Superior temporal gyrus (tissue), 1 donor: ENCODE data around the gene SEL1L3.

ENCODE experiments used
- DNase-seq: peaks from one replicate; pipeline ENCODE4 v3.0.0-alpha.2; 2016; ENCODE audit errors: extremely low spot score

SEL1L3 gene

GRCh38 chr4:25817059-25817681 is 45.6 kb downstream of the SEL1L3 start:
- DNase-seq: peak; percentile 55

- DNase-seq: no peak
These were observed 46.2 kb downstream of the SEL1L3 start for GRCh38 chr4:25816591-25817058.

GRCh38 chr4:25815586-25815985 is 47.2 kb downstream of the SEL1L3 start:
- DNase-seq: no peak

- DNase-seq: no peak
These were observed 48.3 kb downstream of the SEL1L3 start for GRCh38 chr4:25814301-25815136.

- no peak for DNase-seq
These were observed 49.2 kb downstream of the SEL1L3 start for GRCh38 chr4:25813448-25814106.

GRCh38 chr4:25811841-25812240 is 50.9 kb downstream of the SEL1L3 start:
- DNase-seq: no peak

GRCh38 chr4:25811374-25811690 is 51.5 kb downstream of the SEL1L3 start:
- DNase-seq: no peak

- DNase-seq: no peak
These were observed 52.1 kb downstream of the SEL1L3 start for GRCh38 chr4:25810461-25811373.

GRCh38 chr4:25809996-25810395 is 52.8 kb downstream of the SEL1L3 start:
- DNase-seq: no peak

GRCh38 chr4:25807102-25807728 is 55.6 kb downstream of the SEL1L3 start:
- DNase-seq: no peak

- no peak for DNase-seq
These were observed 57.4 kb downstream of the SEL1L3 start for GRCh38 chr4:25805255-25805860.

GRCh38 chr4:25803720-25804225 is 59.0 kb downstream of the SEL1L3 start:
- no peak for DNase-seq

- DNase-seq: no peak
These were observed 61.2 kb downstream of the SEL1L3 start for GRCh38 chr4:25801594-25801993.

- no peak for DNase-seq
These were observed 62.5 kb downstream of the SEL1L3 start for GRCh38 chr4:25800245-25800644.

- no peak for DNase-seq
These were observed 63.3 kb downstream of the SEL1L3 start for GRCh38 chr4:25799522-25799921.

GRCh38 chr4:25797136-25797535 is 65.7 kb downstream of the SEL1L3 start:
- no peak for DNase-seq

- DNase-seq: no peak
These were observed 67.0 kb downstream of the SEL1L3 start for GRCh38 chr4:25795566-25796454.

GRCh38 chr4:25795091-25795490 is 67.7 kb downstream of the SEL1L3 start:
- DNase-seq: no peak

- DNase-seq: no peak
These were observed 69.9 kb downstream of the SEL1L3 start for GRCh38 chr4:25792876-25793275.
